GM21390 (cell line): ENCODE data around the gene GLS2.
"Not testable (repeated sequence)": the region's sequence is repeated elsewhere in the genome, so short reads cannot be mapped to it uniquely, and the experiment has no call there.

Experiments
- ATAC-seq: cut with Tn5 transposase; IDR thresholded peaks from one replicate; pipeline ENCODE4 v1.9.1; 2021; ENCODE audit not compliant: unreplicated experiment

GLS2 gene

GRCh38 chr12:56493409-56494105, 5.6 kb upstream of the GLS2 start:
- not testable (repeated sequence) for ATAC-seq

DNA sequence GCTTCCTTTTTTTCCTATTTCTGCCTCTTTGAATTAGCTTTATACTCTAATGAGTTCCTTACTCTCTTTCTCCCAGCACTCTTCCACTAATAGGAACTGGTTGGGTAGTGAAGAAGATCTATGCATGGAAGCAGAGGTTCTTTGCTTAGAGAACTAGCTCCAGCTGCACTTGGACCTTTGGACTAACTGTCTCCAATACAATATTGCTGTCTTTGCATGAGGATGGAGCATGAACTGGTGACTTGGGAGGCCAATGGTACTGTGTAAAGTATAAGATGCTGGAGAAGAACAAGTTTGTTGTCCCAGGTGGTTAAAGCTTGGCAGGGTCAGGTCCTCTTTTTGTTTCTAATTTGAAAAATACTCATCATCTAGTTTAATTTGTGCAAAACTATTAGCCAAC, 2.4 kb upstream of the GLS2 start:
- no peak for ATAC-seq

DNA sequence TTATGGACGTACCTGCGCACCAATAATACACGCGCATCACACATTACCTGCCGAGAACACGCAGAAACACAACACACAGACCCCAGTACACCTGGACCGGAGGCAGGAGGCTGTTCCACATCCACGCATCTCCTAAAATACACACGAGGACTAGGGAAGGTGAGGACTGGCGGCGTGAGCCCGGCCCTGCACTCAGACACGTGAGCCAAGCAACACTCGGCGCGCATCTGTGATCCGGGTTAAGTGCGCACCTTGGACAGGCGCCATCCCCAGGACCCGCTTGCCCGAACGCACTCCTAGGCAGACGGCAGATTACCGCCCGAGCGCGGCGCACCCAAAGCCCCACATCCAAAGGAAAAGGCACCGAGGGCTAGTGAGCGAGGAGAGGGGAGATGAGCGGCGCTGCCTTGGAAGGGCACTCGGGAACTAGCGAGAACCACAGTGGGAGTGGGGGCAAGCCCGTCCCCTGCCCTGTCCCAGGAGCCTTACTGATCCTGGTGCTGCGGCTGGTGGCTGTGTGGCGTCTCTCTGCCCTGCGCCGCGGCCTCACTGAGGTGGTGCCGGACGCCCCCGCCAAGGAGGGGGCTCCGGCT, 417 bp downstream of the GLS2 start:
- no peak for ATAC-seq

GRCh38 chr12:56486694-56487093, 1.3 kb downstream of the GLS2 start:
- ATAC-seq: no peak

GRCh38 chr12:56484566-56484965, 3.4 kb downstream of the GLS2 start:
- no peak for ATAC-seq

- no peak for ATAC-seq
These were observed 8.3 kb downstream of the GLS2 start for GRCh38 chr12:56479625-56480024.

GRCh38 chr12:56477521-56478225, 10.3 kb downstream of the GLS2 start:
- no peak for ATAC-seq

GRCh38 chr12:56476972-56477432, 11.0 kb downstream of the GLS2 start:
- ATAC-seq: no peak

GRCh38 chr12:56476143-56476542, 11.8 kb downstream of the GLS2 start:
- no peak for ATAC-seq

DNA sequence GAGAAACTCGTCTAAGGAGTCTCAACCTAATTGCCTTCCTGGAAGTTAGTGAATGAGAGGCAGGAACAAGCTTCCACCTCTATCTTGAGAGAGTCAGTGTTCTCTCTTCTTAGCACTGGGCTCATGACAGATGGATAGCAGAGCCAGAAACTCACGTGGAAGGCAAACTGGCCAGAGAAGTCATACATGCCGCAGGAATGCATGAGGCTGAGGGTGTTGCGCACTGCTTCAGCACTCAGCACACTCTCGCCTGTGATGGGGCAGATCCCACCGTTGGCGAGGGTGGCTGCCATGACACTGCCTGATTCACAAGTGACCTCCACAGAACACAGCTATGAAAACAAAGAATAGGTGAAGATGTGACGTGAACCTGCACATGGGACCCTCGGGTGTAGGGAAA, 13.6 kb downstream of the GLS2 start:
- no peak for ATAC-seq

- ATAC-seq: no peak
These were observed 18.7 kb downstream of the GLS2 start for GRCh38 chr12:56469007-56469930.

- ATAC-seq: peak; percentile 87
These were observed 19.6 kb downstream of the GLS2 start, which contains the start of gene SPRYD4 for GRCh38 chr12:56468216-56469006. TSS of gene SPRYD4 (plus strand) at chr12:56468578. CDS start at chr12:56468592, 14 bp downstream.

- no peak for ATAC-seq
These were observed 25.4 kb downstream of the GLS2 start for GRCh38 chr12:56462565-56462964.

- ATAC-seq: no peak
These were observed 26.5 kb downstream of the GLS2 start for GRCh38 chr12:56461235-56462159.

DNA sequence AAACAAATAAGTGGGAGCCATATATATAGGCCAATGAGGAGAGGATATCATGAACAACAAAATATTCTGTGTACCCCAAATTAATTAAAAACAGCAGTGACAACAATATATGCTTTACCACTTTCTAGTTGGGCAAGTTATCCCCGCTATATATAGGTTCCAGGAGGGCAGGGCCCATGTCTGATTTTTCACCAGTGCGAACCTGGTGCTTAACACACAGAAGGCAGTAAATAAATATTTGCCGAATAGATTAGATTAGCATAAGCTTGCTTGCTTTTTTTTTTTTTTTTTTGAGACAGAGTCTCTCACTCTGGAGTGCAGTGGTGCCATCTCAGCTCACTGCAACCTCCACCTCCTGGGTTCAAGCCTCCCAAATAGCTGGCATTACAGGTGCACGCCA, 30.1 kb downstream of the GLS2 start:
- no peak for ATAC-seq

DNA sequence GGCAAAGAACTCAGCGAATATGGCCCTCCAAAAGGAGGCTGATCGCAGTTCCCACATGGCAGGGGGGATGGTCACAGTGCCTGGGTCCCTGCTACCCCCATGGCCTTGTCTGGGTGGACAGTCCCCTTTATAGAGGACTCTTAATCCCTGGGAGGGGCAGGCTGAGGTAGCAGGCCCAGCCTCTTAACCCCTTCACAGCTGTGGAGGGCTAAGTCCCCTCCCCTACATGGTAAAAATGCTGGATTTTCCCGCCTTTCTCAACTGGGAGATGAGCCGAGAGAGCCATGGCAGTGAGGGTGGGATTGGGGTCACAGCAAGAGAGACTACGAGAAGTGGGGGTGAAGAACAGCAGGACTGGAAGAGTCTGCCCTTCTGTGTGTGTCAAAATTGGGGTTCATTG, 33.4 kb downstream of the GLS2 start, which contains the start of gene MIP:
Gene MIP, minus strand, starts transcription at position 101 of the 400 bp plus-strand sequence. Its CDS starts 44 bp downstream, at position 57.
- no peak for ATAC-seq

- no peak for ATAC-seq
These were observed 36.8 kb downstream of the GLS2 start for GRCh38 chr12:56451147-56451546.

DNA sequence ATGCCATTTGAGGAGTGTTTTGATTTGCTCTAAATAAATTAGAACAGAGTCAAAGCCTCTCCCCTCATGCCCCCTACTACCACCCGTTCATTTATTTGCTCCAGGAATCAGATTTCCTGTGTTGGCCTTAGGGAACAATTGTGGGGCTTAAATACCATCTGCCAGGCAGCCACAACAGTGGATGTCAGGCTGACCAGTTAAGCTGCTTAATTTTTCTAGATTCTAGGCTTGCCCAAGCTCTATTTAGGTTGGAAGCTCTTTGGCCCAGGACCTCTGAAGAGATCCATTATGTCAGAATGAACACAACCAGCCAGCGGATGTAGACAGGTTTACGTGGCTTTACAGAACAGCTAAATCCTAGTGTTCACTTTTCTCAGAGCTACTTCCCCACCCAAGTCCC, 37.7 kb downstream of the GLS2 start:
- ATAC-seq: no peak

- ATAC-seq: no peak
These were observed 38.4 kb downstream of the GLS2 start for GRCh38 chr12:56449622-56449984.
